Middle frontal gyrus (tissue), 1 donor: ENCODE results near the gene FAM13A.
A peak's percentile ranks its signal among the peaks of the same experiment; 100 is the strongest.
"Not testable (repeated sequence)": the region's sequence is repeated elsewhere in the genome, so short reads cannot be mapped to it uniquely, and the experiment has no call there.

Experiments
- DNase-seq: peaks from one replicate; pipeline ENCODE4 v3.0.0-alpha.2; 2015; ENCODE audit warnings: low spot score; ENCODE audit errors: extremely low spot score

The FAM13A gene

GRCh38 chr4:89056953-89057398 lies at the start of gene FAM13A:
Gene FAM13A (minus strand): TSS chr4:89057185. CDS start chr4:89056964, 221 bp downstream.
- DNase-seq: peak; percentile 37

- DNase-seq: no peak
Measured at GRCh38 chr4:89105726-89106125, 48.7 kb upstream of the FAM13A start.

- DNase-seq: no peak
Measured at GRCh38 chr4:89101256-89102161, 44.5 kb upstream of the FAM13A start.

- DNase-seq: no peak
Measured at GRCh38 chr4:89100853-89101252, 43.9 kb upstream of the FAM13A start.

GRCh38 chr4:89099471-89099870 lies 42.5 kb upstream of the FAM13A start:
- no peak for DNase-seq

- no peak for DNase-seq
Measured at GRCh38 chr4:89099034-89099433, 42.0 kb upstream of the FAM13A start.

- no peak for DNase-seq
Measured at GRCh38 chr4:89078300-89078699, 21.3 kb upstream of the FAM13A start.

GRCh38 chr4:89077761-89078160 lies 20.8 kb upstream of the FAM13A start:
- no peak for DNase-seq

GRCh38 chr4:89072921-89073320 lies 15.9 kb upstream of the FAM13A start:
- DNase-seq: no peak

- DNase-seq: no peak
Measured at GRCh38 chr4:89071311-89071710, 14.3 kb upstream of the FAM13A start.

- no peak for DNase-seq
Measured at GRCh38 chr4:89070041-89070440, 13.1 kb upstream of the FAM13A start.

- no peak for DNase-seq
Measured at GRCh38 chr4:89069481-89069880, 12.5 kb upstream of the FAM13A start.

- DNase-seq: no peak
Measured at GRCh38 chr4:89067417-89067816, 10.4 kb upstream of the FAM13A start.

- DNase-seq: no peak
Measured at GRCh38 chr4:89064848-89065247, 7.9 kb upstream of the FAM13A start.

GRCh38 chr4:89057844-89058243 lies 859 bp upstream of the FAM13A start:
- DNase-seq: not testable (repeated sequence)

GRCh38 chr4:89056292-89056952 lies 563 bp downstream of the FAM13A start:
- DNase-seq: no peak

- no peak for DNase-seq
Measured at GRCh38 chr4:89055157-89056080, 1.6 kb downstream of the FAM13A start.

GRCh38 chr4:89054627-89055026 lies 2.4 kb downstream of the FAM13A start:
- DNase-seq: no peak

- DNase-seq: no peak
Measured at GRCh38 chr4:89049853-89050252, 7.1 kb downstream of the FAM13A start.

- DNase-seq: no peak
Measured at GRCh38 chr4:89048906-89049601, 7.9 kb downstream of the FAM13A start.
